NCI-H1048 (cell line): Measurements from ENCODE around the gene DCLK2.

Experiments
- DNase-seq: peaks from one replicate; lab custom pipeline; 2025; lab: John Stamatoyannopoulos, UW

DCLK2 gene

GRCh38 chr4:150117629-150118028, 39.4 kb downstream of the DCLK2 start:
- no peak for DNase-seq

DNA sequence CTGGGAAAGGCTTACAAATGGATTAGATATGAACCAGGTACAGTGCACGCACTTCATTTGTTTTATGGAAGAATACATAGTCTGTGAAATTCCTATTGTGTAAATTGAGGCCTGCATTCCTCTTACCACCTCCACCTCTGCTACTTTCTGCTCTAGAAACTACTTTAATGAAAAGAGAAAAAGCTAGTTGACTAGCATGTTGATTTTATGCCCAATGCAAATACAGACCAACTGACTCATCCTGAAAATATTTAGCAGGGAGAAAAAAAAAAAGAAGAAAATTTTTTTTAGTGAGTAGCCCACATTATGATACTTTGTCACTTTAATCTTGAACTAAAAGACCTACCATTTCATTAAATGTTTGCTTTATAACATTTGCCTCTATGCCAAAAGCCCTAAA, 41.2 kb downstream of the DCLK2 start:
- DNase-seq, result no peak

- DNase-seq, result no peak
These were observed 44.8 kb downstream of the DCLK2 start for GRCh38 chr4:150123087-150123486.

GRCh38 chr4:150123796-150124677, 45.8 kb downstream of the DCLK2 start:
- no peak for DNase-seq

- no peak for DNase-seq
These were observed 48.1 kb downstream of the DCLK2 start for GRCh38 chr4:150126201-150126863.

- DNase-seq, result no peak
These were observed 48.6 kb downstream of the DCLK2 start for GRCh38 chr4:150126864-150127203.

DNA sequence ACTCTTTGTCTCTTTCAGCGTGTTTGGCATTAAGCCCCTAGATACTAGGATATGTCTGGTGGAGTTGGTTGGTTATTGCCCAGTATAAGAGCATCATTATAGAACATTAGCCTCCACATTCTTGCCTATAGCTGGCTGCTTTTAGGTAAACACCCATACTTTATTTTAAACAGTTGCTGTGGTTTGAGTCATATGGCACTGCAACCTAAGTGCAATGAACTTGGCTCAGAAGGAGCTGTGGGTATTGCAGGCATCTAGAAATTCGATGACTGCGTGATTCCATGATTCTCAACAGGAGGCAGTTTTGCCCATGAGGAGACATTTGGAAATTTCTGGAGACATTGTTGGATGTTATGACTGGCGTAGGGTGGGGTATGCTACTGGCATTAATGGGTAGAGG, 49.5 kb downstream of the DCLK2 start:
- DNase-seq, result no peak

DNA sequence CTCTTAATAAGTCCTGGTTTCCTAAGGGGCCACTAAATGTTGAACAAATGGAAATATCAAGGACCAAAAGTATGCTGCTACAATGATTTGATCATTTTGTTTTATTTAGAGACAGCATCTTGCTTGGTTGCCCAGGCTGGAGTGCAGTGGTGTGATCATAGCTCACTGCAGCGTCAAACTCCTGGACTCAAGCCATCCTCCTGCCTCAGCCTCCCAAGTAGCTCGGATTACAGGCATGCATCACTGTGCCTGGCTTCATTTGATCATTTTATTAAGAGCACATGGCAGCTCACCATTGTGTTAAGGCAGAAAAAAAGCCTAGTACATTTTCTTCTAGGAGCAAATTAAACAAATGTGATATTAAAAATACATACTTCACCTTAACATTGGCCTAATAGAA, 52.7 kb downstream of the DCLK2 start:
- no peak for DNase-seq

- DNase-seq, result no peak
These were observed 53.5 kb downstream of the DCLK2 start for GRCh38 chr4:150131581-150132228.

DNA sequence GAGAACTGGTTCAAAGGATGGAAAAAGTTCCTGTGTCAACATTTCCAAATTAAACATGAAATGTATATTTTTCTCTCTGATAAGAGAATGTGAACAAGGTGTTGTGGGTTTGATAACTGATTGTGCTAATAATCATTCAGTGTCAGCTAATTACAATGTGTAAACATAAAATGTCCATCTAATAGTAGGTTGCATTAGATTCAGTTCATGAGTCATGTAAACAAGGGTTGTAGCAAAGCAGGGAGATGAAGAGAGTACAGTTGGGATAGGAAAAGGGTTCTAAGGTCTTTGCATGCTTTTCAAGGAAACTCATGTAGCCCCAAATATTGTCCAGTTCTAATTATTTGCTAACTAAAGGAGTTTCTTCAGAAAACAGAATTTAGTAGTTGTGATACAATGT, 55.4 kb downstream of the DCLK2 start:
- no peak for DNase-seq

DNA sequence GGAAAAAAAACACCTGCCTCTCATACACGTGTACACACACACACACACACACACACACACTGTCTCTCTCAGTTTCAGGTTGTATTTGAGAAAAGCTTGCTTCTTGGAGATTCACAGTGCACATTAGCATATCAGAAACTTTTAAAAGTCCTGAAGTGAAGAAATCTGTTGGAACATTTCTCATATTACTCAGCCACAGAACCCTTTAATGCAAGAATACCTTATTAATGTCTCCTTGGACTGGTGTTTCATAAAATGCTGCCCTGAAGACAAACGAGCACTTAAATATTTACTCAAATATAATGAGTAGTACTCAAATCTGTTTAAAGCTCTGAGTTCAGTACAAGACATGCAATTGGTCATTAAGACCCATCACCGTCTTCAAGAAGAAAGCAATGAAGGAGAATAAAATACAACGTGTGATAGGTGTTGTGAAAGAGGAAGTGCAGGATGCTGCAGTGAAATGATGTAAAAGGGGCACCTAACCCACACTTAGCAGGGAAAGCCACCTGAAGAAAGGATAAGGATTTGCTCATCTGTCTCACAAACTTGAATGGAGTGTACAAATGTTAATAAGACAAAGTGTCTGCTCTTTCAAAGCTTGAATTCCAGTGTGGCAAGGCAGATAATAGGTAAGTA, 57.0 kb downstream of the DCLK2 start:
- DNase-seq, result no peak

DNA sequence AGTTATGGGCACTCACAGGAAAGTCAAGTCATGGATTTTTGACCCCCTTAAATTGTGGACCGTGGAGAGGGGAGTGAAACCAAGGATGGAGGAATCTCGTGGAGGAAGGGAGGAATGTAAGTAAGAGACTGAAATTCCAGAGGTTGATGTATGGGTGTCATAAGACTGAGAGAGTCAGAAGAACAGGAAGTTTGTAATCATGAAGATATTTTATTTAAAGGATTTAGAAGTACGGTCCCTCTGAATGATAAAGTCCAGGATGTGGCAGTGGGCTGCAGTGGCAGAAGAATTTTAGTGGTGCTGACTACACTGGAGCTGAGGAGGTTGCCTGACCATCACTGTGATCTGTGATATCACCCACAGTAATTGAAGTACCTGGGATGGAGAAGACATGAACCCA, 57.8 kb downstream of the DCLK2 start:
- DNase-seq, result no peak

GRCh38 chr4:150136481-150136880, 58.2 kb downstream of the DCLK2 start:
- no peak for DNase-seq

DNA sequence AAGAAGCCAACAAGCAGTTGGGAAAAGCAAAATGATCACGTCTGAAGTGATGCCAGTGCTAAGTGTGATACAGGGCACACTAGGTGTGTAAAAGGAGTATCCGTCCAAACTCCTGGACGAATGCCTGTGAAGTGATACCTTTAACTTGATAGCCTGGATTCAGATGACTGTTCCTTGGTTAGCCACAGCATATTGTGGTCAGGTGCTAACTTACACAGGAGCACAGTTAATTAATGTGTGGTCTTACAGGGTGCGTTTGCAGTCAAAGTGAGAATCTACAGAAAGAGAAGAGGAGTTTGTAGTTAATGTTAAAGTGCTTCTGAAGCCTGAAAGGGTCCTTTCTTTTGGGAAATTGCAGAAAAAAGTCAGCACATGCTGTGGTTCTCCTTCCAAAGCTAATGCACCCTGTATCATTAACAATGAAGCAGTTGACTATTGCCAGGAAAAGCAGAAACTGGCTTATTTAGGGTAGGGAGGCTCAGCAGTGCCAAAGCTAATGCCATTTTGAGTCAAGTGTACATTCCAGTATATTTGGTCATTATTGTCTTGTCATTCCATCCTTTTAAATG, 61.1 kb downstream of the DCLK2 start:
- DNase-seq, result no peak

DNA sequence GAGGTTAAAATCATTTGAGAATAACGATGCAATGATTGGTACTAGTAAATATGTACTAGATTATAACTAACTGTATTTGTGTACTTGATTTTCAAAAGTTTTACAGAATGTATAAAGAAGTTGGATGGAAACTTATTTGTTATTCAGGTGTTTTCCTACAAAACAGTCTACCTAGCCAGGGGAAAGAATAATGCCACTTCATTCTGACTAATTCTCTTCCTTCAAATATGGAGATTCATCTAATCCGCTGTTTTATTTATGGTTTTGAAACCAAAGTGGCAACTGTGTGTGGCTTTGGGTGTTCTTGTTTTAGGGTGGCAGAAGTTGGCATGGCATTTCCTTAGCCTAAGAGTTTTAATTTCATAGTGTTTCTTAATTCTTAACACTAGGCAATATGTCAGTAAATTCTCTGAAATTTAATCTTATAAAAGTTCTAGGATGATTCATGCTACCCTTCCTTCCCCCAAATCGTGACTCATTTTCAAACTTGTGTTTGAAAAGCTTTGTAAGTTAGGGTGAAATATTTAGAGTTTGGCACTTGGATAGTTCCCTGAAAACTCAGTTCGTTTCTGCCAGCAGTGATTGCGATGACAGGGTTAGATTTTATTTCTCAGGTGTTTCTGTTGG, 62.6 kb downstream of the DCLK2 start:
- DNase-seq, result no peak

DNA sequence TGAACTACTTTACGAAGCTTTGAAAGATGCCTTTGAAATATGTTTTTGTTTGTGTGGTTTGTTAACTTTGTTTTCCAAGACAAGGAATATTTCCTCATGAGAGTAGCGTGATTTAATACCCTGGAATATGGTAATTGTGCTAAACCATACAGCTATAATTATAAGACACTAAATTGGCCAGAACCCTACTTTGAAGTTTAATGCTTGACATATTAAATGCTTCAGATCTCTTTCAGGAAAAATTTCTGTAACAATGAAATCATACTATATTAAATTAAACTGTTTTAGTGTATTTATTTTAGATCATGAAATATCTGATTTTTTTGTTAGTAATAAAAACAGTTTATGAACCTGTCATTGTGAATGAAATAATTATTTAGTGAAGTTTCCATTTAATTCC, 63.5 kb downstream of the DCLK2 start:
- no peak for DNase-seq

GRCh38 chr4:150142831-150143230, 64.6 kb downstream of the DCLK2 start:
- DNase-seq, result no peak

- DNase-seq, result no peak
These were observed 67.1 kb downstream of the DCLK2 start for GRCh38 chr4:150145090-150145945.

DNA sequence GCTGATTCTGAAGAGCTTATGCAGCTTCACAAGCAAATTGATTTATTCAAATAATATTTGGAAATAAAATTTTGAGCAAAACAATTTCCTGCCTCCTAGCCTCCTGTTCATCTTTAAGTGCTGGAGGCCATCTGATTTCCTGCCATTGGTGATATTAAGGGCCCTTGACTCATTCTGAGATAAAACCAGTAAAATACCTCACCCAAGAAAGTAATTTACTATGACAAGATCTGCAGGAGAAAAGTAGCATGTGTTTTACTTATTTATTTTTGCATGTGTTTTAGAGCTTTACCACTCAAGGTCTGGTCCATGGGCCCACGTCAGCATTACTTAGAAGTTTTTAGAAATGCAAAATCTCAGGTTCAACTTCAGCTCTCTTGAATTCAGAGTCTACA, 67.7 kb downstream of the DCLK2 start:
- no peak for DNase-seq

DNA sequence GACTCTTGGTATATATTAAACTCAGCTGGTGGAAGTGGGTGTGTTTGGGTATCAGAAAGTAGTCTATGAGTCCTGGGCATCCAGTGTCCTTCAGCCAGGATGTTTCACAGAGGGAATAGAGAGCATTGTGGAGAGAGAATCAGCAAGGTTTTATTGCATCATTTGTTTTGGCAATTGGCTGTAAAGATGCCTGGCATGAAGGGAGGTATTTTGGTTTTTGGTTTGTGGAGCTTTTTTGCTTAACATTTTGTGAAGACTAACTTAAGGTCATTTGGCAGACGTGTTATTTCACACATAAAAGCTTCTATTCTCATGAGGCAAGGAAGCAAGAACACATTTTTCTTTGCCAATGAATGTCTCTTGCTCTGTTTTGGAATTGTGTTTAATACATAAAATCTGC, 71.1 kb downstream of the DCLK2 start:
- no peak for DNase-seq

- DNase-seq, result no peak
These were observed 72.4 kb downstream of the DCLK2 start for GRCh38 chr4:150150629-150151062.
